ENCODE results near the gene AREG.

Gene AREG

DNA sequence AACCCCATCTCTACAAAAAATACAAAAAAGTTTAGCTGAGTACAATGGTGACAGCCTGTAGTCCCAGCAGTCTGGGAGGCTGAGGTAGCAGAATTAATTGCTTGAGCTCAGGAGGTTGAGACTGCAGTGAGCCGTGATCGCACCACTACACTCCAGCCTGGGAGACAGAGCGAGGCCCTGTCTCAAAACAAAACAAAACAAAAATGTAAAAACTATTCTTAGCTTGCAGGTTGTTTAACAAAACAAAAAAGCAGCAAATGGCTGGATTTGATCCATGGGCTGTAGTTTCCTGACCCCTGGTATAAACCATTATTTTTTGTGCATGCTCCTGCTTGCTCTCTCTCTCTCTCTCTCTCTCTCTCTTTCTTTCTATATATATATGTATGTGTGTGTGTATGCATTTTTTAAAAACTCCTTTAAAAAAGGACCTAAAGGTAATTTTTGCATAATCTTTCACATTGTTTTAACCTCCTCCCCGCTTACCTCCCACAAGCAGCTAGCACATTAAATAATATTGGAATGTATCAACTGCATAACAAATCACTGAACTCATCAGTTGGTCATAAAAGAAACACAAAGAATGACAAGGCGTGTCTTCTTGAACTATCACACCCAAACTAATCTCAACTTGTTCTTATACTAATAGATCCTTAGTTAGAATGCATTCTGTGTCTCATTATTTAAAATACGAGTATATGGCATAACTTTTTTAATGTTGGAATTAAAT lies 4.8 kb downstream of the AREG start:
- TF ChIP-seq CTCF (IDR thresholded peaks at IDR 0.05; ENCODE audit: low read depth, low read length): no peak
- no peak for DNase-seq
- Histone ChIP-seq H3K9me3 (ENCODE audit: severe bottlenecking) (no peaks in the 10 kb centered on the region), H3K27me3 (ENCODE audit: insufficient read depth, low read depth, severe bottlenecking) (peaks cover 3% of the 10 kb centered on the region), H3K4me3 (ENCODE audit: low read depth, low read length) (no peak overlapping the region), H3K27ac (no peak overlapping the region), H3K36me3 (no peaks in the 10 kb centered on the region)

DNA sequence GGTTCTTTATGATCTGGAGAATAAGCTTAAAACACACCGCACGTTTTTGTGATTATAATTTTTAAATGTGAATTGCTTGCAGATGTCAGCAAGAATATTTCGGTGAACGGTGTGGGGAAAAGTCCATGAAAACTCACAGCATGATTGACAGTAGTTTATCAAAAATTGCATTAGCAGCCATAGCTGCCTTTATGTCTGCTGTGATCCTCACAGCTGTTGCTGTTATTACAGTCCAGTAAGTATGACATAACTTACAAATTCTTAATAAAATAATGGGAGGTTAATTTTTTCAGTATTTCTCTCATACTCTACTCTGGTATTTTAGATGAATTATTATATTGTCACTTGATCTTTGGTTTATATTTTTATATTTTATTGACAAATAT lies 5.4 kb downstream of the AREG start:
- no peak overlapping the region for H3K4me3 ChIP-seq (ENCODE audit: low read depth, low read length)
- H3K27ac ChIP-seq: no peak overlapping the region
- TF ChIP-seq CTCF (IDR thresholded peaks at IDR 0.05; ENCODE audit: low read depth, low read length): no peak

GRCh38 chr4:74451214-74451661 lies 6.3 kb downstream of the AREG start:
- Histone ChIP-seq H3K27ac (no peak overlapping the region), H3K4me3 (ENCODE audit: low read depth, low read length) (no peak overlapping the region), H3K9me3 (ENCODE audit: severe bottlenecking) (no peaks in the 10 kb centered on the region), H3K36me3 (no peaks in the 10 kb centered on the region), H3K27me3 (ENCODE audit: insufficient read depth, low read depth, severe bottlenecking) (no peaks in the 10 kb centered on the region)
- DNase-seq: no peak
- no peak for TF ChIP-seq CTCF (IDR thresholded peaks at IDR 0.05; ENCODE audit: low read depth, low read length)

More for the DNA sequence above, 5.4 kb downstream of the AREG start:
- Histone ChIP-seq H3K27me3 (ENCODE audit: insufficient read depth, low read depth, severe bottlenecking) (no peaks in the 10 kb centered on the region), H3K9me3 (ENCODE audit: severe bottlenecking) (no peaks in the 10 kb centered on the region), H3K36me3 (no peaks in the 10 kb centered on the region)
- no peak for DNase-seq

DNA sequence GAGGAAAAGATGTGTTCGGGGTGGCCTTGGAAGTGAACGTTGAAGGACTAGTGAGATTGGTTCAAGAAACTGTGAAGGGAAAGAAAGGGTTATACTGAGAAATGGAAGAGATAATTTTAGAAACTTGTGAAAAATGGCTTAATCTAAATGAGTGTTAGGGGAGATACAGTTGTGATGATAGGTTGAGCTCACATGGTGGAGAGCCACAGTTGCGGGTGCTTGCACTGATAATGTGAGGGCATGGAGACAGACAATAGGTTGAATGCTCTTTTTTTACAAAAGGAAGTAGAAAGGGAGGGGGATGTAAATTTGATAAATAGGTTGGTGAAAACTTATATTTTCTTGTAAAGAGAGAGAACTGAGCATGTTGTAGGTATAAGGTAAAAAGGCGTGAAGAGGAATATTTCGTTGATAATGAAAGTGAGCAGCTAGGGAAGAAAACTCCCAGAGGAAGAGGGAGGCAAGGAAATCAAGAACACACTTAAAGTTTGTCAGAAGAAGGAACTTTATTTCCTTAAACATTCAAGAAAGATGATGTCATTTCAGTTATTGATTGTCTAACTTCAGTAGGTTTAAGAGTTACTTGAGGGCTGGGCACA lies 8.2 kb downstream of the AREG start:
- no peak overlapping the region for H3K4me3 ChIP-seq (ENCODE audit: low read depth, low read length)
- no peaks in the 10 kb centered on the region for H3K9me3 ChIP-seq (ENCODE audit: severe bottlenecking)
- no peak for DNase-seq
- no peak for TF ChIP-seq CTCF (IDR thresholded peaks at IDR 0.05; ENCODE audit: low read depth, low read length)
- no peak overlapping the region for H3K27ac ChIP-seq
- no peaks in the 10 kb centered on the region for H3K36me3 ChIP-seq
- H3K27me3 ChIP-seq (ENCODE audit: insufficient read depth, low read depth, severe bottlenecking): no peaks in the 10 kb centered on the region

DNA sequence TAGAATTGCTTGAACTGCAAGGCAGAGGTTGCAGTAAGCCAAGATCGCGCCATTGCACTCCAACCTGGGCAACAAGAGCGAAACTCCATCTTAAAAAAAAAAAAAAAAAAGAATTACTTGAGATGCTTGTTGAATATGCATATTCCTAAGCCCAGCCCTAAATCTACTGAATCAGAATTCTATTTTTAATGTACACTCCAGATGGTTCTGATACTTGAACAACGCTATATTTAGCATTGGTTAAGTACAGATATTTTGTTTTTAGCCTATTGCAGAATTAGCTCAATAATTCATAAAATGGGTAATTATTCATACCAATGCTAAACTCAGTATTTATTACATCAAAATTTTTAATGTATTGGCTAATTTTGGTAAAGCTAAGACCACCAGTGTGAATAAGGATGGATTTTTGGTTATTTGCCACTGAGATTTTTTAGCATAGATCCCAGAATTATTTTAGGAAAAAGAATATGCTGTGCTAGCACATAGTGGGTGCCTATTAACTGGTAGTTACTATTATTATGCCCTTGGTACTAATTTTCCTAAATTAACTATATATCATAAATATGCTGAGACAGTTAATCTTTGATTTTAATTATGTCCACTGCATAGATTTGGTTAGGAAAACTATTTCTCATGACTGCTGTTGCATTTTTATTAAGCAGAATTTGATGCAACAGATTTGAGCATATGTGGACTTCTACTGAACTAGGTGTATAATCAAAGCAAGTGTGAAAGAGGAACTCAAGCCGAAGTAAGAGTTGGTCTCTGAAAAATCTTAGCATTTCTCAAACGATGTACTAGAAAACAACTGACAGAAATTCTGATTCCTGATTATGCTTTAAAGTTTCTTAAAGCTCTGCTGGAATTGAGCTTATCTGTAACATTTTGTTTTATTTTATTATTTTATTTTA lies 9.2 kb downstream of the AREG start:
- no peaks in the 10 kb centered on the region for H3K9me3 ChIP-seq (ENCODE audit: severe bottlenecking)
- no peaks in the 10 kb centered on the region for H3K27me3 ChIP-seq (ENCODE audit: insufficient read depth, low read depth, severe bottlenecking)
- H3K4me3 ChIP-seq (ENCODE audit: low read depth, low read length): no peak overlapping the region
- no peaks in the 10 kb centered on the region for H3K36me3 ChIP-seq
- no peak for TF ChIP-seq CTCF (IDR thresholded peaks at IDR 0.05; ENCODE audit: low read depth, low read length)
- DNase-seq: no peak
- H3K27ac ChIP-seq: no peak overlapping the region

All from WERI-Rb-1 (cell line).